EH (cell line): ENCODE measurements around the gene SLC13A2.

Experiments
- DNase-seq: peaks from one replicate; pipeline ENCODE4 v3.0.0-alpha.2; 2015; ENCODE audit warnings: low read depth

The SLC13A2 gene

DNA sequence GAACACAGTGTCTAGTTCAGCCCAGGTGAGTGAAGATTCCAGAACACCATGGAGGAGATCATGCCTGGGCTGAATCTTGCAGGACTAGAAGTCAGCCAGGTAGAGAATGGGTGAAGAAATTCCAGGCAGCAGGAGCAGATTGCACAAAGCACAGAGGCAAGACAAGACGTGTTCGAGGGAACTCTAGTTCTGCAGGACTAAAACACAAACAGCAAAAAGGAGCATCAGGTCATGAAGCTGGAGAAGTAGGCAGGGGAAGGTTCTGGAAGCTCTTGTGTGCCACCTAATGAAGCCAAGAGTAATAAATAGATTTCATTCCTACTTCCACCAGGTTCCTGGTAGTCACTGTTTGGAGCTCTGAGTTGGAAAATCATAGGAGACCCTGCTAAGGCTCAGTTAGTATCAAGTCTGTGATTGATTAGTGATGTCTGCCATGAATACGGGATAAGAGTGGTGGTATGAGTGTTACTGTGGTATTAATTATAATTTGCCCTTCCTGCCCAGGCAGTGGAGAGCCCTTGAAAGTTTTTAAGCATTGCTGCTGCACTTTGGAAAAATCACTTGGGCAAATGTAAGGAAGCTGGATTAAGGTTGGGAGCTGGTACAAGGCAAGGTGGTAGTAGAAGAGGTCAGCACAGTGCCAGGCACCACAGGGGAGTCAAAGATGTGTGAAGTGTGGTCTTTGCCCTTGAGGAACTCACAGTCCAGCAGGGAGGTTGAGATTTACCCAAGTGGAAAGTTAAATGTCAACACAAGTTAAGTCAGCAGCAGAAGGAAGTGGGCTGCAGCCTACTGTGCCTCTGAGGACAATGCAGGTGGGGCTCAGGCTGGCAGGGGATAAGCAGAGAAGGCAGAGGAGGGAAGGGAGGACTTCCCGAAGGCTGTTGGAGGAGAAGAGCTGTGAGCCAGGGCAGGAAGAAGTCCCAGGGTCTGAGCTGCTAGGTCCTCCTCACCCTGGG is 19.2 kb downstream of the SLC13A2 start:
- DNase-seq = no peak

DNA sequence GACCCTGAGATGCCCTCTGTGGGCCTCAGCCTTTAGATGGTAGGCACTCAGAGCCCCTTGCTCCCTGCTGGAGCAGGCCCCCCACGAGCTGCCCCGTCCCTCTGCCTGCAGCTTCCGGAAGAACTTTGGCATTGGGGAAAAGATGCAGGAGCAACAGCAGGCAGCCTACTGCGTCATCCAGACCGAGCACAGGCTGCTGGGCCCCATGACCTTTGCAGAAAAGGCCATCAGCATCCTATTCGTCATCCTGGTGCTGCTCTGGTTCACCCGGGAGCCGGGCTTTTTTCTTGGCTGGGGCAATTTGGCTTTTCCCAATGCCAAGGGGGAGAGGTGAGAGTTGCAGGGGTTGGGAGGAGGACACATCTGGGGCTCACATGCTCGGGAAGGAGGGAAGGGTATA is 20.0 kb downstream of the SLC13A2 start:
- DNase-seq = peak; percentile 25

DNA sequence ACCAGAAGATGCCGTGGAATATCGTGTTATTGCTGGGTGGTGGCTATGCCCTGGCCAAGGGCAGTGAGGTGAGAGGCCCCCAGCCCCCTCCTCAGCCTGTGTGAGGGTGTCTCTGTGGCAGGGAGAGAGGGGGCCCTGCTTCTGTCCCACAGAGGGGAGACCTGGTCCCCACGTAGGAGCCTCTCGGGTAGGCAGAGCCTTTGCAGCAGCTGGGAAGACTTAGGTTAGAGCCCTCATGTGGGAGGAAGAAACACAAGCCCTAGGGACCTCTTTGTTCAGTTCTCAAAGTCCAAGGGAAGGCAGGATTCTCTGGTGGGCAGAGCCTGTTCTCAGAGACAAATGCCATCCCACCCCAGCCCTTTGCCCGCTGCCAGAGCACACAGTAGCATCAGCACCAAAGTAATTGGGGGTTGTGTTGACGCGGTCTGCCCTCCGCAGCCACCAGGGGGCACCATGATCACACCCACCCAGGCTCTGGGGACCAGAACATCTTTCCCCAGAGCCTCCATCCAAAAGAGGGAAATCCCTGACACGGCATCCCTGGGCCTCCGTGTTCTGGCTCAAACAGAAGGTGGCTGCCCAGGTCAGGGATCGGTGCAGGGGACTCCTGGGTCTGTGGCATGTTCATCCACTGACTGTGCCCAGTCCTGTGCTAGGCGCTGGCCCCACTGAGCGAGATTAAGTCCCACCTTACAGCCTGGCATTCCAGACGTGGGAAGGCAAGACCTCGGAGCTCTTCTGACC is 21.2 kb downstream of the SLC13A2 start:
- peak; percentile 70 for DNase-seq

DNA sequence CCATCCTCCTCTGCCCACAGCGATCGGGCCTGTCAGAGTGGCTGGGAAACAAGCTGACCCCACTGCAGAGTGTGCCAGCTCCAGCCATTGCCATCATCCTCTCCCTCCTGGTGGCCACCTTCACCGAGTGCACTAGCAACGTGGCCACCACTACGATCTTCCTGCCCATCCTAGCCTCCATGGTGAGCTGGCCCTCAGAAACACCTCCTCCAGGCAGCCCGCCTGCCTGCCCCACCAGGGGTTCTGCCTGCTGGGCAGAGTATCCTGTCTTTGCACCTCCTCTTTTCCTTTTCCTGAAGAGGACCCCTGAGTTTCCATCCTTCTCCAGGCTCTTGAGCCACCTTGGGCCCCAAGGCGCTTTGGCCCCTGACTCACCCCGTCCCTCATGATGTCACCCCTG is 22.2 kb downstream of the SLC13A2 start:
- DNase-seq = no peak

DNA sequence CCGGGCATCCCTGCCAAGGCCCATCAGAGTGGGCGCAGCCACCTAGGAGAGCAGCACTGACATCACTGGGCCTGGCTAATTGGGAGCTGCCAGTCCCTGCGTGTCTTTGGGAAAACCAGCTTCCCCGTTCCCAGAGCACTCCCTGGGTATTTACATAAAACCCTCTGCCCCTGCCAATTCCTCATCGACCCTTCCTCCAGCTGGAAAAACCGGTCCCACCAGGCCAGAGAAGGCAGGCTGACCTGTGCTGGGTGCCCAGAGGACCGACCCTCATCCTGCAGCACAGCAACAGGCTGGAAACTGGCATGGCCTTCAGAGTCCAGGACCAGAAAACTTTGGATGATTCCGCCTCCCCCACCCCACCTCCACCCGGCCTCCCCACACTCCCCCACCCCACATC is 24.5 kb downstream of the SLC13A2 start:
- DNase-seq = no peak

DNA sequence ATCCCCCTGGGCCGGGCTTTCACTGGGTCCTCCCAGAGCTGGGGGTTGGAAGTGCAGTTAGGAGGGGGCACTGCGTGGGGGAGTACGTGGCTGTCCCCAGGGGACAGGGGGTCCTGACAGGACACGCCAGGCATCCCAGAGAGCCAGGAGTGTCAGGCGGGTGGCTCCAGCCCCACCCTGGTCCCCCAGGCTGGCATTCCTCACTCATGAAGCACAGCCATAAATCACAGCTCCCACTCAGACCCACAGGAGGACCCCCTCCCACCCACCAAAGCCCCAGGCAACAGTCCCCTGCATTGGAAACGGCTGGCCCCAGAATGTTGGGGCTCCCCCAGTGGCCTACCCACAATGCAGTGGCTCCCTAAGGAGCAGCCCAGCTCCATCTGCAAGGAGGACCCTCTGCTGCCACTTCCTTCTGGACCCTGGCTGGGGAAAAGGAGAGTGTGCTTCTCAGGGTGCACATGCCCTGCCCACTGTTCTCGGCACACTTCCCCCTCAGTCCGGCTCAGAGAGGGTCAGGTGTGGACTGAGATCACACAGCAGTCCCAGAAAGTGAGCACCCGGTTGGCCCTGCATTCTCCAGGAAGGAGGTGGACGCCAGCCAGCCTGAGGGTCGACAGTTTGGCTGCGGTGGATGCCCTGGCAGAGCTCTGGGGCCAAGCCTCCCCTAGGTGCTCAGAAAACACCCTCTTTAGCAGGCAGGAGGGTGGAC is 25.4 kb downstream of the SLC13A2 start:
- no peak for DNase-seq

DNA sequence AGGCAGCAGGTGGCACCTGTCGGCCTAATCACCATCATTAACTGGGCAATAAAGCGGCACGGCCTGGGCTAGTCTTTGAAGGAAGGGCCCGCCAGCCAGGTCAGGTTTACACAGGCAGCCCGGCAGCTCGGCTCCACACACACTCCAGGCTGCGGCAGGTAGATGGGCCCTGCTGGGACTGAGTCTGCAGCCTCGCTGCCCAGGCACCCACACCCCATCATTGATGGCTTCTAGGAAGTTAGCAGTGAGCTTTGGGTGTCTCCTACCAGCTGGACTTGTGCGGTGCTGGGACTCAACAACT is 25.9 kb downstream of the SLC13A2 start:
- DNase-seq = no peak

DNA sequence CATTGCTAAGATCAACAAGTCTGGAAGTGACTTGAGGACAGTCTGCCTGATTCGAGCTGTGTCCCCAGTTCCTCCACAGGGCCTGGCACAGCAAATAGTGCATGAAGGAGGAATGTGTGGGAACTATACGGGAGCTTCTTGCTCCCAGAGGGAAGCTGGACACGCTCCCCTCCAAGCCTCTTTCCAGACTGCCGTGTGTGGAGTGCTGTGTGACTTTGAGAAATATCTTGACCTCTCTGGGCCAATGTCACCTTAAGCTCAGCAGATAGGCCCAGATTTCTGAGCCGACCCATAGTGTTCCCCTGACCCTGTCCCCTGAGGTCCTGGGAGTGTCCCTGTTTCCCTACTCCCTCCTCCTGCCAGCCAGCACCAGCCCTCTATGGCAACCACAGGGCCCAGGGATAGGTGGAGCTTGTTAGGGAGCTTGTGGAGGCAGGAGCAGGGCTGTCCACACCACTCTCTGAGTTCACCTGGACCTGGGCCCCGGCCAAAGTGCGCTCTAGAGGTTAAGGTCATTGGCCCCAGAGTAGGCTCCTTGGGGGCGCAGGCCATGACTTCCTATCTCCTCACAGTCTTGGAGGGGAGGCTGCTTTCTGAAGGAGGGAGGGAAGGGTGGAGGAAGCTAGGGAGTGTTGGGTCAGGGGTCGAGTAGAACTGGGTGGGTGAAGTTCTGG is 26.4 kb downstream of the SLC13A2 start:
- DNase-seq = no peak

DNA sequence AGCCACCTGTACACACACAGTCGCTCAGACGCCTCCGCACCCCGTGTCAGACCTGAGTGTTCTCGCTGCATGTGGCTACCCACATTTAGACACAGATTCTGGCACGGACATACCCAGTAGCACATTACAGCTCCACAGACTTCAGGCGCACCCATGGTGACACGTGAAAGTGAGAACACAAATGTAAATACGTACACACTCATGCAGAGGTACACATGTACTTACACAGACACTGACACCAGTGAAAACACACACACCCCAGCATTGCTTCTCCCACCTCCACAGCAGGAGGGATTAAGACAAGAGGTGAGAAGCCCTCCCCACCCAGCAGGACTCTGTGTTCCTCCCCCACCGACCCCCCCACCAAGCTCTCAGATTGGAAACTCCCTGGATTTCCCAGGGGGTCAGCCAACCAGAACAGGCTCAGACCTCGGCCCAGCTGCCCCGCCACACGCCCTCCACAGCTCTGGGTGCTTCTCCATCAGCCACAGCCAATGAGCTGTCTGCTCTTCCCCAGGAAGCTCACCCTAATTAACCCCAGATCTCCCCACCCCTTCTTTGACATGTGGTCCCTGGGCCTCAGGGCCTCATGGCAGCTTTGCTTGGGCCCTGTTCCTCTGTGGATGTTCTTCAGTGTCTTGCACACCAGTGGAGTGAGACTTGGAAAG is 27.4 kb downstream of the SLC13A2 start:
- DNase-seq = no peak

DNA sequence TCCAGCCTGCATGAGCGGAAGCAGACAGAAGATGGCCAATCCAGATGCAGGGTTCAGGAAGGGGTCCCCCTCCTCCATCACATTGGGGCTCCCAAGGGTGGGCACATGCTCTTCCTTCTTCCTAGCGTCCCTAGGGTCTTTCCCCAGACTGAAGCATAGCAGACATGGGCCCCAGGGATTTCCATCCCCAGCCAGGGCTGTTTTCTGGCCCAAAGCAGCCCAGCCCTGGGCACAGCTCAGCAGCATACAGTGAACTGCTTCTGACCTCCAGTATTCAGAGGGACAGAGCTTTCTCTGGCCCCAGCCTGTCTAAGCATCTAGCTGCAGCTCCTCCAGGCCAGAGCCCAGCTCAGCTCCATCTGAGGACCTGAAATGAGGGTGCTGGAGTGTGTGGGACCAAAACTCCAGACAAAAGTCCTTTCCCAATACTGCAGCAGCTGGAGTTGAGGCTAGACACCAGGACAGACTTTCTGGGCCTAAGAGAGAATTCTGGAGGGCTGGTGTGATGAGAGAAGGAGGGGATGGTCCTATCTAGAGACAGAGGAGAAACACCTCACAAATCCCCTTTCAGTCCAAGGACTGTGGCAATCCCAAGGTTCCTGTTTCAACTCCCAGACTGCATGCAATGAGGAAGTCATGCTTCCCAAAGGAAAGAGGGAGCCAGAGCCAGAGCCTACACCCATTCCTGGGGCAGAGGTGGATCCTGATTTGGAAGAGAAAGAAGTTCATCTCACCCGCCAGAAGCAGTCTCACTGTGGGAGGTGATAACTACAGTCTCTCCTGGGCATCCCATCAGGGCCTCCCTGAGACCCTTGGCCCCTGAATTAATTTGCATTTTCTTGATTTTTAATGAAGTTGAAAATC is 28.2 kb downstream of the SLC13A2 start:
- no peak for DNase-seq

DNA sequence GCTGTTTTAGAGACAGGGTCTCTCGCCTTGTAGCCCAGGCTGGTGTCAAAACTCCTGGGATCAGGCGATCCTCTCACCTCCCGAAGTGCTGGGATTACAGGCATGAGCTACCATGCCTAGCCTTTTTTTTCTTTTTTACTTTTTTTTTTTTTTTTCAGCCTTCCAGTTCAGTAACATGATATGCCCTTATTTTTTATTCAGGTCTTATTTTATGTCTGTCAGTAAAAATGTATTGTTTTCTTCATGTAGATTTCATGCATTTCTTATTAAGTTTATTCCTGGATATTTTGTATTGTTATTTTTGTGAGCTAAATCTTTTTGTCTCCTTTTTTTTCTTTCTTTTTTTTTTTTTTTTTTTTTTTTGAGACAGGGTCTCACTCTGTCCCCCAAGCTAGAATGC is 30.0 kb downstream of the SLC13A2 start:
- DNase-seq = no peak

DNA sequence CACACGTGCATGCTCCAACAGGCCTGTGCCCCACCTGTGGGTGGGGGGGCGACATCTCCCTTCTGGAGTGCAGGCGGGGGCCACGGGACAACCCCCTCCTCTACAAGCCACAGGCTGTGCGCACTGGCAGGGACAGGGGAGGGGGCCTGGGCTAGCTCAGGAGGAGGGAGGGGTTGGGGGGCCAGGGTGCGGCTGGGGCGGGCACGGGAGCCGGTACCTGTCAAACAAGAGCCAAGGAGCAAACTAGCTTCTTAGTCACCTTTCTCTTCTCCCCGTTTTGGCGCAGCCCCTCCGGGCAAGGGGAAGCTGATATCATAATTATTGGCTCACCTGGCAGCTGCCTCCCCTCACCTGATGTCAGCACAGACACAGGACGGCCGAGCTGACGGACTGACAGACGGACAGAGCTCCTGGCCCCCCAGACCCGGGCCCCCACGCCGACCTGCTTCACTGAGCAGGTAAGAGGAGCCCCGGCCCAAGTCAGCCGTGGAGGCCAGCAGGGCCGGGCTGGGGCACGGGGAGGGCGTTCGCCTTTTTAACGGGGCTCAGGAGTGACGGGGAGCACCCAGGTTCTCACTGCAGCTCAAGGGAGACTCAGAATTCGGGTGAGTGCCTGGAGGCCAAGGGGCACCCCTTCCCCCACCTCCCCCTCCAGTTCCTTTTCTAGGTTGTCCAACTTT is 32.7 kb downstream of the SLC13A2 start, which contains the start of gene FOXN1:
FOXN1 (plus strand) TSS at position 363 of the 680 bp plus-strand sequence. CDS start 17,622 bp downstream, outside the sequence.
- no peak for DNase-seq

DNA sequence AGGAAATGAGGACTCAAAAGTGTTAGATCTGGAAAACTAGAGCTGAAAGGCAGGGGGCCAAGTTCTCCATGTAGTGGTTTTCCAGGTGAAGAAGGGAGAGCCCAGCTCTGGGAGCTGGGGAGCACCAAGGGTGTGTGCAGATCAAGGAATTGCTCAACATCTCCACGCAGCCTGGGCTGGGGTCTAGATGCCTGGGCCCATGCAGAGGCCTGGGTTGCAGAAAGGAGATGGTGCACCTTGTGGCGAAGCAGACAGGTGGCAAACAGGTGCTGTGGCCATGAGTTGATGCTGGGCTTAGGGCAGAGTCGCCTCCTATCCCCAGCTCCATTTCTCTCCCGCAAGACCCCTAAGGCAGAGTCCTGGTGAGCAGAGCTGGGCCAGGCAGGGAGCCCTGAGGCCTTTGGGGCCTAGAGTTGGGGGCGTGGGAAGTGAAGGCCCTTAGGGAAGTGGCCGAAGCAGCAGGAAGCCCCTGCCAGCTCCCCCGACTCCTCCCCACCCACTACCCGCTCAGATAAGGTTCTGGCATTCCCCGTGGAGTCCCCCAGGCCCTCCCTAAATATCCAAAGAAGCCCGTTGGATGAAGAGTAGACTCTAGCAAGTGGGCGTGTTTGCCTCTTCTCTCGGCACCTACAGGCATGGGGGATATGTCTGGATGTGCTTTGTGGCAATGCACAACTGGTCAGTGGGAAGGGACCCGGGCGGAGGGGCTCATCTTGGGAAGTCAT is 33.5 kb downstream of the SLC13A2 start:
- DNase-seq = no peak

DNA sequence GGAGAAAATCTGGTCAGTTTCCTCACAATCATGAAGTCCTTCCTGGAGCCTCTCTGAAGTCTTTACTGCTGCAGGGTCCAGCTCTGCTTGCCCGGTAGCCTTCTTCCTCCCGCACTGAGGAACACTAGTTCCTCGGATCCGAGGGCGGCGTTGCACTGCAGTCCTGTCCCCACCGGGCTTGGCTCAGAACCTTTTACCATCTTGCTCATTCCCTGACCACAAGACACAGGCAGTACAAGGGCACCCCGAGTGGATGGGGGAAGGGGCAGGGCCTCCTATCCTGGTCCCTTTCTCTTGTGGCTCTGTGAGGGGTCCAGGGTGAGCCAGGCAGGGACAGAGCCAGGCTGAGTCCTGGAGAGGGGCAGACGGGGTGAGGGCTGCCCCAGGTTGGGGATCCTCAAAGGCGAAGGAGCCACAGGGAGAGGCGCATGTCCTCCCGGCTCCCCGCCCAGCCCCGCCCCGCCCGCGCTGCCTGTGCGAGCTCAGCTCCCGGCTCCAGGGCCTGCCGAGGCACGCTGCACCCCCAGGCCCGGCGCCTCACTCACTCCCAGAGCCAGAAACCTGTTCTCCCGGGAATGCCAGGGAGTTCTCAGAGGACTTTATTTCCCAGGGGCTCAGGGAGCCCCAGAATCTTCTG is 34.2 kb downstream of the SLC13A2 start:
- no peak for DNase-seq

DNA sequence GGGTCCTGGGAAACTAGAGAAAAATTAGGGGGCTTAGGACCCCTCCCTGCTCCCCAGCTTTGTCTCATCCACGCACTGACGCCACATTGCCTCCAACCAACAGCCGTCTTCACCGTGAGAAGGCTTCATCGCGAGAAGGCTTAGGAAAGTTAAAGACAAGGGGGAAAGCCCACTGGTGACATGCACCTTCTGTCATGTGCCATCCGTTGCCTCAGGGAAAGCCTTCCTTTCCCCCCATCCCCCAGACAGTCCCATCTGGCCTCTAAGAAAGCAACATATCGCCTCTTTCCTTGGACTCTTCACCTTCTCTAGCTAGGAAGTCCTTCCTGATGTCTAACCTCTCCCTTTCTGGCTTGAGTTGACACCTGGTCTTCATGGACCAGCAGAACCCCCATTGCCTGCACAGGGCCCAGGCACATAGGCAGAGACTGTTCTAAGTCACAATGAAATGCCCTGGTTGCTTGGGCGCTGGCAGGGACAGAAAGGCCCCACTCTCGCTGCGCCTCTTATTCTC is 34.8 kb downstream of the SLC13A2 start:
- DNase-seq = no peak

DNA sequence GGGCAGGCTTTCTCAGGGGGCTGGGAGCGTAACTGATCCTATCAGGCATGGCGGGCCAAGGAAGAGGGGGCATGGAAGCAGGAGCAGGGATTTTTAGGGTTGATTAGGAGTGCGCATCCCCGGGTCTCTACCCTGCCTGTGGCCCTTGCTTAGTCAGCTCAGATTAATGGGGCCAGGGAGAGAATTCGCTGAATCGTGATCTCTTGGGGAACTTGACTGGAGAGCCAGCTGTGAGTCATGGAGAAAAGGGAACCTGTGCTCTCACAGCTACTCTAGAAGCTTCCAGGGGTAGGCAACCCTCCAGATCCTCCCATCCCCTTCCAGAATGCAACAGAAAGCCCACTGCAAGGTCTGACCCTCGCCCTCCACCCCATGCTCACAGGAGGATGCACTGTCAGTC is 36.3 kb downstream of the SLC13A2 start:
- DNase-seq = no peak

DNA sequence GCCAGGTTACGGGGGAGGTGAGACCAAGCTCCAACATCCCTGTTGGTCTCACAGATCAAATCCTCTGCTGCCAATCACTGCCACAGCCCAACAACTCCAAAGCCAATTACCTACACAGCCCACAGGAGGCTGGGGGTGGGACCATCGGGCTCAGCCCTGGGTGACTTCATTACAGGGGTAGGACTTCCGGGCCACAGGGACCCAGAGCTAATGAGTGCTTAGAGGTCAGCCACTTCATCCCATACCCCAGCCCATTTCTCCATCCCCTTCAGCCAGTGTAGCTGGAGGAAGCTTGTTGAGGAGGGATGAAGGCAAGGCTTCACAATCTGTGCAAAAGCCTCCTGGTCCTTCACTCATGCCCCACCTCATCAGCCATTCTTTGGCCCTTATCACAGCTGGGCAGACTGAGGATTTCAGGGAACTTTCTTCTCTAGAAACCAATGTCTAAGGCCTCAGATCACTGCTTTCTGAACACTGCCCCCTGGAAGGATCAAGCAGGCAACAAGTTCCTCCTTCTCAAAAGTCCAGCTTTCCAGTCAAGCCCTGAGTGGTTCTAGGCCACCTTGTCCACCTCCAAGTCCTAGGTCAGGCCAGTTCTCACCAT is 38.5 kb downstream of the SLC13A2 start:
- no peak for DNase-seq

DNA sequence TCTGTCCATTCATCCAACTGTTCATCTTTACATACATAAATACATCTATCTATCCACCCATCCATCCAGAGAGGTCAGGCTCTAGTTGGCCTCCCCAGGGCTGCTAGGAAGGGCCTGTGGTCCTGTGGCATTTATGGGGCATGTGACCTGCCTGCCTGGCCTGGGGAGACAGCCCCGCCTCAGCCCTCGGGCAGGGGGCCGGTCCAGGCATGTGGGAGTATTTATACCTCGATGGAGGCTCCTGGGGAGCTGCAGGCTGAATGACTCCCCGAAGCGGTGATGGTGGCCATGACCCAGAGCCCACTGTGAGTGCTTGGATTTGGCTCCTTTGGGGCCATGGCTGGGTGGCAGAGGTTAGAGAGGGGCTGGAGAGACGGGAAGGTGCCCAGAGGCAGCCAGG is 40.0 kb downstream of the SLC13A2 start:
- DNase-seq = no peak
